ENCODE data around the gene MAN2A2. TPM values are rescaled to one million over a fixed set of nuclear protein-coding genes. Genes with fewer than 3 reads are reported as not detected.

MAN2A2 gene
- total and polyA plus RNA-seq, 2 of the 8 experiments (the other 6 are each of a cell fraction or from before 2014, with no cell fraction given), result 23.1 to 29.7 TPM

DNA sequence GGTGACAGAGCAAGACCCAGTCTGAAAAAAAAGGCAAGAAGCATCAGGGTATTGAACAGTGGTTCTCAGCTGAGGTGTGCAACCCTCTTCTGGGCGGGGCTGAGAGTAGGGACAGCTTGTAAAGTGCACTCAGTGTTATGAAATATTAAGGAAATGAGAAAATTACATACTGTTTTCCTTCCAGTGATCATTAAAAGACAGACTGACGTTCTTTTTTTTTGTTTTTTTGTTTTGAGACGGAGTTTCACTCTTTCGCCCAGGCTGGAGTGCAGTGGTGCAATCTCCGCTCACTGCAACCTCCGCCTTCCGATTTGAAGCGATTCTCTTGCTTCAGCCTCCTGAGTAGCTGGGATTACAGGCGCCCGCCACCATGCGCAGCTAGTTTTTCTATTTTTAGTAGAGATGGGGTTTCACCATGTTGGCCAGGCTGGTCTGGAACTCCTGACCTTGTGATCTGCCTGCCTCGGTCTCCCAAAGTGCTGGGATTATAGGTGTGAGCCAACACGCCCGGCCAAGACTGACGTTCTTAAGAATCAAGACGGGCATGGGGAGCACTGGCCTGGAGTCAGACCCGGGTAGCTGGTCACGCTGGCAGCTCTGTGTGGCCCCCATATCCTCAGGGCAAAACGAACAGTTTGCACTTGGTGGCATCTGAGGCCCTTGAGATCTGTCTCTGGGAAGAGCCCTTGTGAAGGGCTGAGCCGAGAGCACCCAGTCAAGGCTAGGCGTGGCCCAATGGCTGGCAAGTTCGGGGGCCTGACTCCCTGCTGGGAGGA is 11.4 kb downstream of the MAN2A2 start:
- Histone ChIP-seq H3K4me2 (ENCODE audit: insufficient read depth in 1 of 2, low read depth in 2 of 2, low read length in 2 of 2) (no peak overlapping the region), H3K27me3 (replicated peaks in 1 of 4; ENCODE audit: control insufficient read depth in 3 of 4, extremely low read depth in 1 of 4, insufficient read depth in 3 of 4, low read length in 3 of 4) (no peaks in the 10 kb centered on the region), H2BK120ac (replicated peaks; ENCODE audit: low read depth, low read length) (no peak overlapping the region), H3K56ac (replicated peaks; ENCODE audit: insufficient read length, low read depth, low read length) (no peak overlapping the region), H2AFZ (ENCODE audit: low read length) (no peak overlapping the region), H3K4ac (replicated peaks; ENCODE audit: insufficient read length, low read depth, low read length) (no peak overlapping the region), H4K20me1 (replicated peaks in 1 of 2; ENCODE audit: control insufficient read depth in 1 of 2, insufficient read depth in 2 of 2, low read length in 2 of 2) (peaks cover 2% of the 10 kb centered on the region in 2 experiments), H3K79me1 (ENCODE audit: low read depth, low read length) (no peaks in the 10 kb centered on the region), H2BK5ac (ENCODE audit: low read depth, low read length) (no peak overlapping the region), H3K27ac (ENCODE audit: low read depth, low read length) (no peak overlapping the region), H3K79me2 (ENCODE audit: control insufficient read depth in 1 of 2, insufficient read depth in 2 of 2, low read length in 2 of 2) (no peaks in the 10 kb centered on the region), H3K14ac (ENCODE audit: insufficient read length) (no peak overlapping the region), H3K23ac (ENCODE audit: insufficient read length) (no peak overlapping the region), H4K8ac (ENCODE audit: extremely low read depth, insufficient read depth, low read length) (peak overlapping the region; percentile 45), H2BK20ac (ENCODE audit: low read length) (no peak overlapping the region), H3K4me1 (replicated peaks in 1 of 4; ENCODE audit: control insufficient read depth in 3 of 4, insufficient read depth in 4 of 4, low read length in 3 of 4) (peaks cover 0 to 2% (median 0%) of the 10 kb centered on the region in 4 experiments; a peak in 2 of 7 replicates), H3K9me3 (ENCODE audit: insufficient read depth in 2 of 2, low read depth in 1 of 2, low read length in 1 of 2) (no peaks in the 10 kb centered on the region), H2BK12ac (ENCODE audit: low read depth, low read length) (no peak overlapping the region), H4K91ac (replicated peaks; ENCODE audit: insufficient read length, low read length) (no peak overlapping the region), H3K18ac (ENCODE audit: extremely low read depth, low read length) (no peak overlapping the region), H3K4me3 (ENCODE audit: extremely low read depth in 1 of 4, insufficient read depth in 2 of 4, low read depth in 3 of 4, low read length in 4 of 4) (no peak overlapping the region), H2AK5ac (ENCODE audit: low read depth, low read length) (no peak overlapping the region), H3K36me3 (ENCODE audit: control insufficient read depth in 2 of 4, insufficient read depth in 4 of 4, low read length in 3 of 4) (no peaks in the 10 kb centered on the region; a peak in 3 of 8 replicates), H2BK15ac (ENCODE audit: low read length) (no peak overlapping the region), H4K5ac (ENCODE audit: insufficient read length, low read depth, low read length) (no peak overlapping the region), H3K9ac (replicated peaks in 1 of 4; ENCODE audit: extremely low read depth in 1 of 4, low read depth in 3 of 4, low read length in 3 of 4) (no peak overlapping the region), H3K23me2 (ENCODE audit: low read depth, low read length) (no peaks in the 10 kb centered on the region)
- CTCF ChIA-PET (ENCODE audit: partially characterized antibody), result interaction anchor here (0.6 to 6.8 kb wide), 7 partner anchors 8 to 1442 kb away, joined by 3 to 87 read pairs (median 4); partner anchors contain the start of genes HDDC3, MAN2A2 and UNC45A
- POLR2A ChIA-PET (ENCODE audit: partially characterized antibody), result no interaction called here
- FAIRE-seq (no peak), DNase-seq (ENCODE audit: low read depth in 1 of 2, low spot score in 2 of 2) (no peak)
- 95% methylated on average over 22 of the region's 22 CpGs; no CpG with 5 or more reads in 1 of the 2 experiments for WGBS, 2 experiments (ENCODE audit: extremely low coverage in 1 of 2, insufficient coverage in 1 of 2, insufficient read length in 1 of 2, insufficient replicate concordance in 2 of 2, low coverage in 1 of 2, low lambda C conversion rate in 2 of 2, missing lambda C conversion rate in 1 of 2)
- TF ChIP-seq, protein P1, sequence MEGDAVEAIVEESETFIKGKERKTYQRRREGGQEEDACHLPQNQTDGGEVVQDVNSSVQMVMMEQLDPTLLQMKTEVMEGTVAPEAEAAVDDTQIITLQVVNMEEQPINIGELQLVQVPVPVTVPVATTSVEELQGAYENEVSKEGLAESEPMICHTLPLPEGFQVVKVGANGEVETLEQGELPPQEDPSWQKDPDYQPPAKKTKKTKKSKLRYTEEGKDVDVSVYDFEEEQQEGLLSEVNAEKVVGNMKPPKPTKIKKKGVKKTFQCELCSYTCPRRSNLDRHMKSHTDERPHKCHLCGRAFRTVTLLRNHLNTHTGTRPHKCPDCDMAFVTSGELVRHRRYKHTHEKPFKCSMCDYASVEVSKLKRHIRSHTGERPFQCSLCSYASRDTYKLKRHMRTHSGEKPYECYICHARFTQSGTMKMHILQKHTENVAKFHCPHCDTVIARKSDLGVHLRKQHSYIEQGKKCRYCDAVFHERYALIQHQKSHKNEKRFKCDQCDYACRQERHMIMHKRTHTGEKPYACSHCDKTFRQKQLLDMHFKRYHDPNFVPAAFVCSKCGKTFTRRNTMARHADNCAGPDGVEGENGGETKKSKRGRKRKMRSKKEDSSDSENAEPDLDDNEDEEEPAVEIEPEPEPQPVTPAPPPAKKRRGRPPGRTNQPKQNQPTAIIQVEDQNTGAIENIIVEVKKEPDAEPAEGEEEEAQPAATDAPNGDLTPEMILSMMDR (IDR thresholded peaks at IDR 0.05; ENCODE audit: control extremely low read depth in 1 of 3, insufficient read depth in 1 of 3, low read depth in 1 of 3, low read length in 3 of 3), result no peak
- TF ChIP-seq CBX8 (IDR thresholded peaks at IDR 0.05; ENCODE audit: borderline replicate concordance, low read depth, low read length), result no peak
- TF ChIP-seq CEBPB (IDR thresholded peaks at IDR 0.05; ENCODE audit: low read depth, low read length), result no peak
- TF ChIP-seq TAF7 (optimal IDR thresholded peaks at IDR 0.05; ENCODE audit: borderline replicate concordance, low read depth, low read length), result no peak
- TF ChIP-seq SRF (IDR thresholded peaks at IDR 0.05; ENCODE audit: low read depth, low read length), result no peak
- no peak for TF ChIP-seq SP4 (IDR thresholded peaks at IDR 0.05; ENCODE audit: low read length)
- TF ChIP-seq TCF12 (IDR thresholded peaks at IDR 0.05; ENCODE audit: low read depth, low read length), result no peak
- TF ChIP-seq, protein P2, sequence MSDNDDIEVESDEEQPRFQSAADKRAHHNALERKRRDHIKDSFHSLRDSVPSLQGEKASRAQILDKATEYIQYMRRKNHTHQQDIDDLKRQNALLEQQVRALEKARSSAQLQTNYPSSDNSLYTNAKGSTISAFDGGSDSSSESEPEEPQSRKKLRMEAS (IDR thresholded peaks at IDR 0.05), result no peak
- TF ChIP-seq POLR2AphosphoS5 (IDR thresholded peaks at IDR 0.05; ENCODE audit: low read depth, low read length), result no peak
- no peak for TF ChIP-seq POLR2A (IDR thresholded peaks at IDR 0.05; ENCODE audit: control extremely low read depth in 1 of 2, low read depth in 2 of 2, low read length in 2 of 2)
- TF ChIP-seq TAF1 (IDR thresholded peaks at IDR 0.05; ENCODE audit: low read depth, low read length), result no peak
